Brain pericyte (primary cell): ENCODE measurements around the gene GPR34.
"Not testable (repeated sequence)": the region's sequence is repeated elsewhere in the genome, so short reads cannot be mapped to it uniquely, and the experiment has no call there.

Experiments
- DNase-seq: peaks from one replicate; pipeline ENCODE4 v3.0.0-alpha.2; 2012; ENCODE audit warnings: low read depth, low spot score

GPR34 gene

GRCh38 chrX:41688835-41689234 lies at the start of gene GPR34:
TSS of gene GPR34 (plus strand) at chrX:41688973. CDS start at chrX:41695634, 6,661 bp downstream.
- no peak for DNase-seq

GRCh38 chrX:41646201-41646600 lies 42.6 kb upstream of the GPR34 start:
- DNase-seq: not testable (repeated sequence)

GRCh38 chrX:41653125-41653524 lies 35.6 kb upstream of the GPR34 start:
- no peak for DNase-seq

GRCh38 chrX:41655101-41655500 lies 33.7 kb upstream of the GPR34 start:
- no peak for DNase-seq

GRCh38 chrX:41655631-41656030 lies 33.1 kb upstream of the GPR34 start:
- no peak for DNase-seq

- no peak for DNase-seq
Observed at GRCh38 chrX:41661366-41662095, 27.2 kb upstream of the GPR34 start.

GRCh38 chrX:41664375-41664901 lies 24.3 kb upstream of the GPR34 start:
- DNase-seq: no peak

GRCh38 chrX:41664908-41665307 lies 23.9 kb upstream of the GPR34 start:
- DNase-seq: no peak

GRCh38 chrX:41665686-41666085 lies 23.1 kb upstream of the GPR34 start:
- DNase-seq: no peak

- no peak for DNase-seq
Observed at GRCh38 chrX:41666251-41666650, 22.5 kb upstream of the GPR34 start.

- no peak for DNase-seq
Observed at GRCh38 chrX:41667631-41668030, 21.1 kb upstream of the GPR34 start.

- no peak for DNase-seq
Observed at GRCh38 chrX:41670112-41670511, 18.7 kb upstream of the GPR34 start.

GRCh38 chrX:41671082-41671481 lies 17.7 kb upstream of the GPR34 start:
- DNase-seq: no peak

- no peak for DNase-seq
Observed at GRCh38 chrX:41672643-41673042, 16.1 kb upstream of the GPR34 start.

GRCh38 chrX:41676361-41676760 lies 12.4 kb upstream of the GPR34 start:
- DNase-seq: not testable (repeated sequence)

- no peak for DNase-seq
Observed at GRCh38 chrX:41677183-41678060, 11.4 kb upstream of the GPR34 start.

GRCh38 chrX:41684138-41684537 lies 4.6 kb upstream of the GPR34 start:
- DNase-seq: no peak

GRCh38 chrX:41684940-41685339 lies 3.8 kb upstream of the GPR34 start:
- no peak for DNase-seq

GRCh38 chrX:41686788-41687187 lies 2.0 kb upstream of the GPR34 start:
- DNase-seq: no peak

- DNase-seq: no peak
Observed at GRCh38 chrX:41688156-41688555, 617 bp upstream of the GPR34 start.

GRCh38 chrX:41689711-41690110 lies 938 bp downstream of the GPR34 start:
- DNase-seq: no peak

- DNase-seq: no peak
Observed at GRCh38 chrX:41692162-41692749, 3.5 kb downstream of the GPR34 start.
